Stomach smooth muscle (tissue), 2 donors: ENCODE data around the gene WAC.
"Not testable (repeated sequence)": the region's sequence is repeated elsewhere in the genome, so short reads cannot be mapped to it uniquely, and the experiment has no call there.

Source experiments
- H3K27ac ChIP-seq: one replicate; pipeline ENCODE4 v1.7.0; 2013; ENCODE audit warnings: mild to moderate bottlenecking, low read length, inconsistent platforms
- H3K27me3 ChIP-seq, 2 donors: one replicate each; pipeline ENCODE4 v1.7.0; 2013; ENCODE audit warnings: low read length in 2 of 2; ENCODE audit not compliant: insufficient read depth in 2 of 2, control insufficient read depth in 1 of 2
- H3K36me3 ChIP-seq, 2 donors: one replicate each; pipeline ENCODE4 v1.7.0; 2013; ENCODE audit warnings: low read length in 2 of 2; ENCODE audit not compliant: control insufficient read depth in 2 of 2, insufficient read depth in 2 of 2
- H3K4me1 ChIP-seq: one replicate; pipeline ENCODE4 v1.7.0; 2013; ENCODE audit warnings: low read length; ENCODE audit not compliant: control insufficient read depth, insufficient read depth
- H3K4me3 ChIP-seq, 2 donors: one replicate each; pipeline ENCODE4 v1.7.0; 2013; ENCODE audit warnings: low read length in 2 of 2
- H3K9ac ChIP-seq, 2 donors: one replicate each; pipeline ENCODE4 v1.7.0; 2013; ENCODE audit warnings: low read length in 2 of 2, mild to moderate bottlenecking in 1 of 2
- H3K9me3 ChIP-seq, 2 donors: one replicate each; pipeline ENCODE4 v1.7.0; 2013; ENCODE audit warnings: low read length in 2 of 2; ENCODE audit not compliant: control insufficient read depth in 2 of 2
- donor health status: healthy.
- donor health status: Pancreatic carcinoma.

The WAC gene

GRCh38 chr10:28532337-28533185 lies at the start of gene WAC:
WAC (plus strand) TSS chr10:28533118; CDS start chr10:28533580, 462 bp downstream.
- peaks cover 11 to 14% of the 10 kb centered on the region in 2 donors for H3K36me3 ChIP-seq
- no peaks in the 10 kb centered on the region for H3K27me3 ChIP-seq
- no peaks in the 10 kb centered on the region for H3K9me3 ChIP-seq
- H3K27ac ChIP-seq: peak within 1 kb of the TSS; percentile 97
- H3K4me1 ChIP-seq: peaks cover 7% of the 10 kb centered on the region
- peak within 1 kb of the TSS; percentile 97 to 98 for H3K9ac ChIP-seq
- peak within 1 kb of the TSS; percentile 86 to 98 for H3K4me3 ChIP-seq

GRCh38 chr10:28489206-28489605 lies 43.7 kb upstream of the WAC start:
- Histone ChIP-seq H3K9ac (no peak overlapping the region), H3K4me1 (no peaks in the 10 kb centered on the region), H3K4me3 (no peak overlapping the region), H3K27me3 (no peaks in the 10 kb centered on the region), H3K9me3 (no peaks in the 10 kb centered on the region), H3K36me3 (no peaks in the 10 kb centered on the region), H3K27ac (no peak overlapping the region)

- not testable (repeated sequence) for H3K4me3 ChIP-seq, H3K27ac ChIP-seq, H3K36me3 ChIP-seq, H3K4me1 ChIP-seq, H3K27me3 ChIP-seq, H3K9ac ChIP-seq, H3K9me3 ChIP-seq
These were observed 42.6 kb upstream of the WAC start for GRCh38 chr10:28490256-28490865.

- no peaks in the 10 kb centered on the region for H3K27me3 ChIP-seq
- no peaks in the 10 kb centered on the region for H3K9me3 ChIP-seq
- no peak overlapping the region for H3K4me3 ChIP-seq
- no peak overlapping the region for H3K9ac ChIP-seq
- H3K4me1 ChIP-seq: no peaks in the 10 kb centered on the region
- no peak overlapping the region for H3K27ac ChIP-seq
- H3K36me3 ChIP-seq: no peaks in the 10 kb centered on the region
These were observed 40.6 kb upstream of the WAC start for GRCh38 chr10:28492116-28492920.

- Histone ChIP-seq H3K9me3 (no peaks in the 10 kb centered on the region), H3K4me3 (no peak overlapping the region), H3K27ac (no peak overlapping the region), H3K27me3 (no peaks in the 10 kb centered on the region), H3K4me1 (no peaks in the 10 kb centered on the region), H3K9ac (no peak overlapping the region), H3K36me3 (no peaks in the 10 kb centered on the region)
These were observed 38.5 kb upstream of the WAC start for GRCh38 chr10:28494420-28494819.

GRCh38 chr10:28495084-28495483 lies 37.8 kb upstream of the WAC start:
- H3K36me3 ChIP-seq: no peaks in the 10 kb centered on the region
- no peaks in the 10 kb centered on the region for H3K27me3 ChIP-seq
- no peaks in the 10 kb centered on the region for H3K9me3 ChIP-seq
- no peak overlapping the region for H3K9ac ChIP-seq
- no peak overlapping the region for H3K27ac ChIP-seq
- no peaks in the 10 kb centered on the region for H3K4me1 ChIP-seq
- H3K4me3 ChIP-seq: no peak overlapping the region

GRCh38 chr10:28496017-28496416 lies 36.9 kb upstream of the WAC start:
- H3K4me3 ChIP-seq: no peak overlapping the region
- no peaks in the 10 kb centered on the region for H3K27me3 ChIP-seq
- no peak overlapping the region for H3K27ac ChIP-seq
- no peaks in the 10 kb centered on the region for H3K36me3 ChIP-seq
- no peaks in the 10 kb centered on the region for H3K4me1 ChIP-seq
- H3K9ac ChIP-seq: no peak overlapping the region
- no peaks in the 10 kb centered on the region for H3K9me3 ChIP-seq

- Histone ChIP-seq H3K4me3 (no peak overlapping the region), H3K9me3 (no peaks in the 10 kb centered on the region), H3K27ac (no peak overlapping the region), H3K36me3 (no peaks in the 10 kb centered on the region), H3K4me1 (no peaks in the 10 kb centered on the region), H3K27me3 (no peaks in the 10 kb centered on the region), H3K9ac (no peak overlapping the region)
These were observed 36.4 kb upstream of the WAC start for GRCh38 chr10:28496481-28496961.

GRCh38 chr10:28497313-28498126 lies 35.4 kb upstream of the WAC start:
- Histone ChIP-seq H3K27me3 (no peaks in the 10 kb centered on the region), H3K4me1 (no peaks in the 10 kb centered on the region), H3K9ac (no peak overlapping the region), H3K27ac (no peak overlapping the region), H3K36me3 (no peaks in the 10 kb centered on the region), H3K9me3 (no peaks in the 10 kb centered on the region), H3K4me3 (no peak overlapping the region)

GRCh38 chr10:28500203-28500602 lies 32.7 kb upstream of the WAC start:
- H3K27ac ChIP-seq, H3K9ac ChIP-seq, H3K4me1 ChIP-seq, H3K27me3 ChIP-seq, H3K9me3 ChIP-seq, H3K36me3 ChIP-seq, H3K4me3 ChIP-seq: not testable (repeated sequence)
